COLO668 (cell line): ENCODE results near the gene PPP2R3B.
"Not testable (repeated sequence)": the region's sequence is repeated elsewhere in the genome, so short reads cannot be mapped to it uniquely, and the experiment has no call there.

Experiments used
- DNase-seq: peaks from one replicate; lab custom pipeline; 2025; ENCODE audit not compliant: unreplicated experiment; lab: John Stamatoyannopoulos, UW

The PPP2R3B gene

GRCh38 chrX:405149-405548, 18.4 kb upstream of the PPP2R3B start:
- DNase-seq: no peak

DNA sequence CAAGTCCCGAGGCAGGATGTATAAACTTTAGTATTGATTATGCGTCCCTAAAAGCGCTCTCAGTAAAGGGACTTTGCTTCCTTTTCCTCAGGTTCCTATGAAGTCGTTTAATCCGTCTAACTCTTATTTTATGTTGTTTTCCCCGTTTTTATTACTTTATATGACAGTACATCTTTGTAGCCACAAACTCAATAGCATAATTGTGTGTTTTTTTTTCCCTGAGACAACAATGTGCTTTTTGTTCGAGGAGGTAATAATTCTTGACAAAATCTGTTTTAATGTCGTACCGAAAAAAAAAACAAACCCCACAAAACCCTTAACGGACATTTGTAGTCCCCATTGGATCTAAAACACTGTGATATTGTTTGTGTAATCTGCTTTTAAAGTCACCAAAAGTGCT, 17.9 kb upstream of the PPP2R3B start:
- no peak for DNase-seq

GRCh38 chrX:402857-403256, 16.1 kb upstream of the PPP2R3B start:
- DNase-seq: no peak

GRCh38 chrX:400258-400657, 13.6 kb upstream of the PPP2R3B start:
- DNase-seq: no peak

- no peak for DNase-seq
Measured at GRCh38 chrX:397575-397974, 10.9 kb upstream of the PPP2R3B start.

DNA sequence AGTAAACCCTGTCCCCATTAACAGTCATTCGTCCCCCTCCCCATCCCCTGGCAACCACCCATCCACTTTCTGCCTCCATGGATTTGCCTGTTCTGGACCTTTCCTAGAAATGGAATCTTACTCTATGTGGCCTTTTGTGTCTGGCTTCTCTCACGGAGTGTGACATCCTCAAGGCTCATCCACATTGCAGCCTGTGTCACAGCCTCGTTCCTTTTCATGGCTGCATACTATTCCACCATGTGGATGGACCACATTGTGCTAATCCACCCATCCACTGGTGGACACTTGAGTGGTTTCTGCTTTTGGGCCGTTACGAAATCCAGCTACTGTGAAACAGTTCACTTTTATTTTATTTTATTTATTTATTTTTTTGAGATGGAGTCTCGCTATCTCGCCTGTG, 8.1 kb upstream of the PPP2R3B start:
- DNase-seq: no peak

GRCh38 chrX:392575-392846, 5.8 kb upstream of the PPP2R3B start:
- no peak for DNase-seq

DNA sequence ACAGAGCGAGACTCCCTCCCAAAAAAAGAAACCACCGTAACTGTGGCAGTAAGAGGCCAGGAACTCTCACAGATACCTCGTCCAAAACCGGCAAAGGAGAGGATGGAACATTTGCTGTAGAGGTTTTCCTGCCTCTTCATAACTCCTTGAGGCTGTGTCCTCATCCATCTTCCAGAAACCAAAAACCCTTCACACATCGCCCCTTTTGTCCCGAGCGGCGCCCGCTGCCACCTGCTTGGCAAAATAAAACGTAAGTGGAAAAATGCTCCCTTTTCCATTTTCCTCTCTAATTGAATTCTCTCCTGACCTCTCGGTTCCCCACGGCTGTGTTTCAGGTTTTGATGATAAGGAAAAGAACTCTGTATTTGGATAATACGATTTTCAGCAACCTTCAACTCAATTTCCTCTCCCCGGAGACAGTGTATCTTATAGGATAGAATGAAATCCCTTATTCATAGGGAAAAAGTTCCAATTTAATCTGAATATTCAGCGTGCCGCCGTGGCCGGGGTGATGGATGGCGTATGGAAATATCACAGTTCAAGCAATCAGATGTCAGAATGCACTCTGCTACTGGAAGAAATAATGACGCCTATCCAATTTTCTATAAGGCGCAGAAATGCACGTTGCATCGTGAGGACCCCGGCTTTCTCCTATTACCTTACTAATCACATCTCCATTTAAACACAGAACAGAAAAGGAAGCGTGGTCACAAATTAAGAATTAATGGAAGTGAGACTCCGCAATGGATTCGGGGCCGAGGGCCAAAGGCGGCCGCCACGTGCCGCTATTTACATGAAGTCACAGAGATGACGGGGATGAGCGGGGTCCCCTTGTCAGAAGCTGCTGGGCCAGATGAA, 5.2 kb upstream of the PPP2R3B start:
- DNase-seq: no peak

DNA sequence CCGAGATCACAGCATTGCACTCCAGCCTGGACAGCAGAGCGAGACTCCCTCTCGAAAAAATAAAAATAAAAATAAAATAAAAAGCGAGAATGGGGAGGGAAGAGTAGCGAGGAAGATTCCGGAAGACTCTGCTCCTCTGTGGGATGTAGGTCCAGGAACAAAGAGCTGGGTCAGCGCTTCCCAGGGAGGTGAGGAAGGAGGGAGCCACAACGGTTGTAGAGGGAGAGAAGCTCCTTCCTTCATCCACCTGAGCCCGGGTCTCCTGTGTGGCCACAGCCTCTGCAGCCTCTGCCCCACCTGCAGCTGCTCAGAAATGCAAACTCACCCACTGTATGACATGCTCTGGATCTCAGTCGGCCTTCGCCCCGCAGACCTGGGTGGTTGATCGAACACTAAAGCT, 3.8 kb upstream of the PPP2R3B start:
- DNase-seq: no peak

GRCh38 chrX:389021-389441, 2.3 kb upstream of the PPP2R3B start:
- no peak for DNase-seq

- DNase-seq: no peak
Measured at GRCh38 chrX:387729-388128, 1.0 kb upstream of the PPP2R3B start.

GRCh38 chrX:386239-386767, 404 bp downstream of the PPP2R3B start:
- DNase-seq: no peak

DNA sequence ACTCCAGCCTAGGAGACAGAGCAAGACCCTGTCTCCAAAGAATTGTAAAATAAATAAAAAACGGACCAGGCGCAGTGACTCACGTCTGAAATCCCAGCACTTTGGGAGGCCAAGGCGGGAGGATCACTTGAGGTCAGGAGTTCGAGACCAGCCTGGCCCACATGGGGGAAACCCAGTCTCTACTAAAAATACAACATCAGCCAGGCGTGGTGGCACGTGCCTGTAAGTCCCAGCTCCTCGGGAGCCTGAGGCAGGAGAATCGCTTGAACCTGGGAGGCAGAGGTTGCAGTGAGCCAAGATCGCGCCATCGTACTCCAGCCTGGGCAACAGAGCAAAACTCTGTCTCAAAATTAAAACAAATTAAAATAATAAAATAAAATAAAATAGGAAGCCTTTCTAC, 971 bp downstream of the PPP2R3B start:
- not testable (repeated sequence) for DNase-seq

- DNase-seq: no peak
Measured at GRCh38 chrX:384861-385260, 1.8 kb downstream of the PPP2R3B start.

GRCh38 chrX:378443-378842, 8.3 kb downstream of the PPP2R3B start:
- DNase-seq: no peak

DNA sequence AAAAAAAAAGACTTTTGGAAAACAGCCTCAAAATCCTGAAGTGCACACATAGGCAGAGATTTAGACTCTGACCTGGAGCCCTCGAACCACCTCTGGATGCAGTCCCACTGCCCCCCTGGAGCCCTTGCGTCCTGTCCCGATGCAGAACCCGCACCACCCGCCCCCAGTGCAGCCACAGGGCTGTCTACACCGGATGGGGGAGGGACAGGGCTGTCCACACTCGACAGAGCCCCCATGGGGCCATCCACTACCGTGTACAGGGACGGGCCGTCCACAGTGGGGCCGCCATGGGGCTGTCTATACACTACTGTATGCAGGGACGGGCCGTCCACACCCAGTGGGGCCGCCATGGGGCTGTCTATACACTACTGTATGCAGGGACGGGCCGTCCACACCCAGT, 10.5 kb downstream of the PPP2R3B start:
- not testable (repeated sequence) for DNase-seq

- DNase-seq: no peak
Measured at GRCh38 chrX:375181-376036, 11.3 kb downstream of the PPP2R3B start.

DNA sequence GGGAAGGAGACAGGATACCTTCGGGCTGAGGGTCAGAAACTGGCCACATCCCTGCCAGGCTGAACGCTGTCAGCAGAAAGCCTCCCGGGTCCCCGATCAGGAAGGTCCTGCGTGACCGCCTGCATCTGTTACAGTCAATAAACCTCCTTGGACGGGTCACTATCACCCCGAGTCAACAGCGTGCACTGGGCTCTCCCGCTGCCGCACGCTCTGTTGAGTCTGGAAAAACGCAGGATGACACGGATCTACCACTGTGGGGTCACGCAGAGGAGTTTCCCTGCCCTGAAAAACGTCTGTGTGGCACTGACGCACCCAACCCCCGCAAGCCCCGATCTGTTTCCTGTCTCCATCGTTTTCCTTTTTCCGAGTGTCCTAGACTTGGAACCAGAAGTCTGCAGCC, 12.1 kb downstream of the PPP2R3B start:
- no peak for DNase-seq

DNA sequence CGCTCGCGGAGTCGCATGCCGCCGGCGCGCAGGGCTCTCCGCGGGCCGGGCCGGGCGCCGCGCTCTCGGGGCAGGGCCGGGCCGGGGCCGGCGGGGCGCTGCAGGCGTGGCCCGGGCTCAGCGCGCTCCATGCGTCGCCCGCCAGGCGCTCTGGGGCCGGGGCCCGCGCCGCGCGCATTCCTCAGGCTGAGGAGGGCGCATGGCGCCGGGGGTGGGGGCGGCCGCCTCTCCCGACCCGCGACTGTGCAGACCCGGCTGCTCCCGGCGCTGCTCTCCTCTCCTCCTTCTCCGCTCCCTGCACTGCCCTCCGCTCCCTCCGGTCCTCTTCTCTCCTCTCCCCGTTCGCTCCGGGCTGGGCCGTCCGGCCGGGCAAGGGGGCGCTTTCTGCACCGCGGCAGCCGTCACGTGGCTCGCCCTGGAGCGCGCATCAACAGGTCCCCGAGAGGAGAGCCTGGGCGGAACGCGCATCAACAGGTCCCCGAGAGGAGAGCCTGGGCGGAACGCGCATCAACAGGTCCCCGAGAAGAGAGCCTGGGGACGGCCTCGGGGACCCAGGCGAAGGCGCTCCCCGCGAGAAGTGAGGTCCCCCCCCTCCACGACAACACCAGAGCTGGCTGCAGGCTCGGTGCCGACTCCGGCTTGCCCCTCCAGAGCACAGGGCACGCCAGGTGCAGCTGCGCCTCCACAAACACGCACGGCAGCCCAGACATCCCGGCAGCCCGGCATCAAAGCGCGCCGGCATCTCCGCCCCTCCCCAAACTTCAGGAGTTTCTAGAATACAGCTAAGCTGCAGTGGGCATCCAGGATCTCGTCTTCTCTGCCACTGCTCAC, 12.9 kb downstream of the PPP2R3B start:
- DNase-seq: no peak

- no peak for DNase-seq
Measured at GRCh38 chrX:372856-373640, 13.7 kb downstream of the PPP2R3B start.

DNA sequence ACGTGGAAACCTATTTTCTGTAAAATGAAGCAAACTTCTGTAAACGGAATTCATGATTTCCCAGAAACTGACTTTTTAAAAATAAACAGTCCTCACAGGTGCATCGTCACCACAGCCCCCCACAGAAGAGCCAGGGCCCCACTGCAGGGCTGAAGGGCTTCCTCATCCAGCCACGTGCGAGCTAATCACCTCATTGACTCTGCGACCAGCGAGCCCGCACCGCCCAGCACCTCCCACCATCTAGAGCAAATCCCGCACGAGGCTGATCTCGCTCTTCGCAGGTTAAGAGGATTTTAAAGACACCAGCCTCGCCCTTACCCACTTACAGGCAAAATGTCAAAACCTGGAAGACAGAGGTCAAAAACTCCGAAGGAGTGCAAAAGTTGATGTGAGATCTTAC, 14.8 kb downstream of the PPP2R3B start:
- no peak for DNase-seq
